Liver (tissue), 9 donors: ENCODE data around the gene ZNF330. TPM values are rescaled to one million over a fixed set of nuclear protein-coding genes. Genes with fewer than 3 reads are reported as not detected.

Experiments
- DNase-seq: peaks from one replicate; pipeline ENCODE4 v3.0.0-alpha.2; 2017; ENCODE audit warnings: low spot score
- H3K27ac ChIP-seq, 2 donors: one replicate each; pipeline ENCODE4 v1.7.0; 2013; ENCODE audit warnings: inconsistent platforms in 2 of 2, low read length in 2 of 2, control low read depth in 1 of 2, low read depth in 1 of 2, mild to moderate bottlenecking in 1 of 2
- H3K27me3 ChIP-seq, 4 donors: one replicate each; pipeline versions ENCODE4 v1.6.1 to v1.7.0; 2013; ENCODE audit warnings: low read length in 3 of 4, inconsistent platforms in 1 of 4, mild to moderate bottlenecking in 1 of 4, moderate library complexity in 1 of 4; ENCODE audit not compliant: control insufficient read depth in 4 of 4, insufficient read depth in 4 of 4
- H3K36me3 ChIP-seq, 4 donors: one replicate each; pipeline versions ENCODE4 v1.6.1 to v1.7.0; 2013; ENCODE audit warnings: low read length in 3 of 4, mild to moderate bottlenecking in 3 of 4, low read depth in 1 of 4, moderate library complexity in 1 of 4; ENCODE audit not compliant: control insufficient read depth in 4 of 4, insufficient read depth in 3 of 4
- H3K4me1 ChIP-seq, 4 donors: one replicate each; pipeline versions ENCODE4 v1.6.1 to v1.7.0; 2013; ENCODE audit warnings: low read length in 3 of 4, mild to moderate bottlenecking in 3 of 4, moderate library complexity in 1 of 4; ENCODE audit not compliant: control insufficient read depth in 4 of 4, insufficient read depth in 4 of 4
- H3K4me3 ChIP-seq, 3 donors: one replicate each; pipeline versions ENCODE4 v1.6.1 to v1.7.0; 2013; ENCODE audit warnings: low read length in 3 of 3, control low read depth in 1 of 3, low read depth in 1 of 3, mild to moderate bottlenecking in 1 of 3
- H3K9ac ChIP-seq, 2 donors: one replicate each; pipeline ENCODE4 v1.7.0; 2013; ENCODE audit warnings: low read length in 2 of 2, mild to moderate bottlenecking in 2 of 2, moderate library complexity in 2 of 2, control low read depth in 1 of 2, low read depth in 1 of 2
- H3K9me3 ChIP-seq, 4 donors: one replicate each; pipeline versions ENCODE4 v1.6.1 to v1.7.0; 2013; ENCODE audit warnings: low read length in 3 of 4; ENCODE audit not compliant: control insufficient read depth in 4 of 4
- CTCF ChIP-seq: fragments of 150-350 bp; IDR thresholded peaks from 2 replicates; pipeline ENCODE4 v1.5.1; 2017; ENCODE audit warnings: improper control_type of control experiment, low read depth, low read length; ENCODE audit not compliant: missing input control
- EGR1 ChIP-seq, 2 donors: IDR thresholded peaks; 2 replicates each; pipeline ENCODE4 v1.6.1; 2016 to 2018; ENCODE audit warnings: antibody characterized with exemption in 2 of 2, low read depth in 2 of 2
- FOXA1 ChIP-seq: IDR thresholded peaks from 2 replicates; pipeline ENCODE4 v1.6.1; 2016; ENCODE audit warnings: antibody characterized with exemption
- FOXA2 ChIP-seq: IDR thresholded peaks from 2 replicates; pipeline ENCODE4 v1.6.1; 2016; ENCODE audit warnings: antibody characterized with exemption
- GABPA ChIP-seq, 2 donors: IDR thresholded peaks in 1 of 2; conservative IDR thresholded peaks in 1 of 2; 2 replicates each; pipeline ENCODE4 v1.6.1; 2016; ENCODE audit warnings: antibody characterized with exemption in 2 of 2, mild to moderate bottlenecking in 1 of 2, moderate library complexity in 1 of 2
- HNF4A ChIP-seq, 2 donors: conservative IDR thresholded peaks; 2 replicates each; pipeline ENCODE4 v1.6.1; 2016; ENCODE audit warnings: antibody characterized with exemption in 2 of 2, mild to moderate bottlenecking in 2 of 2
- HNF4G ChIP-seq: IDR thresholded peaks from 2 replicates; pipeline ENCODE4 v1.6.1; 2016; ENCODE audit warnings: antibody characterized with exemption
- JUND ChIP-seq, 2 donors: IDR thresholded peaks; 2 replicates each; pipeline ENCODE4 v1.6.1; 2016; ENCODE audit warnings: antibody characterized with exemption in 2 of 2
- NR2F2 ChIP-seq: IDR thresholded peaks from 2 replicates; pipeline ENCODE4 v1.6.1; 2016; ENCODE audit warnings: antibody characterized with exemption
- RAD21 ChIP-seq, 2 donors: IDR thresholded peaks; 2 replicates each; pipeline ENCODE4 v1.6.1; 2016; ENCODE audit warnings: antibody characterized with exemption in 2 of 2, mild to moderate bottlenecking in 2 of 2
- RXRA ChIP-seq, 2 donors: IDR thresholded peaks; 2 replicates each; pipeline ENCODE4 v1.6.1; 2017 to 2018; ENCODE audit warnings: antibody characterized with exemption in 2 of 2, mild to moderate bottlenecking in 1 of 2
- SP1 ChIP-seq: IDR thresholded peaks from 2 replicates; pipeline ENCODE4 v1.6.1; 2018; ENCODE audit warnings: antibody characterized with exemption, mild to moderate bottlenecking
- TAF1 ChIP-seq: conservative IDR thresholded peaks from 2 replicates; pipeline ENCODE4 v1.6.1; 2016; ENCODE audit warnings: antibody characterized with exemption, mild to moderate bottlenecking
- YY1 ChIP-seq: IDR thresholded peaks from 2 replicates; pipeline ENCODE4 v1.6.1; 2016; ENCODE audit warnings: antibody characterized with exemption, mild to moderate bottlenecking
- WGBS: extraction: QIAGEN DNeasy Blood & Tissue Kit; methylation state at CpG from one replicate; pipeline ENCODE4 v1.1.7; 2013; 5-methylcytosine and 5-hydroxymethylcytosine counted together
- polyA plus RNA-seq, 2 donors: library from polyadenylated mRNA; stranded (reverse) in 1 of 2; unstranded in 1 of 2; fragments of 200-250 nt in 1 of 2; fragments of >200 nt in 1 of 2; fragmentation: Nextera tagmentation in 1 of 2; extraction: Ambion mirVana in 1 of 2; gene quantifications; one replicate each; pipeline versions ENCODE4 v1.2.1 to v1.2.3, GENCODE V29; 2013 to 2015
- total RNA-seq, 2 donors: library from RNA; depleted of rRNA; stranded (reverse); fragments of >200 nt; gene quantifications; one replicate each; pipeline ENCODE4 v1.2.3, GENCODE V29; 2014
- TF ChIP-seq, protein P1 (sequence below): IDR thresholded peaks from 2 replicates; pipeline ENCODE4 v1.6.1; 2016; ENCODE audit warnings: antibody characterized with exemption
- TF ChIP-seq, protein P2 (sequence below): IDR thresholded peaks from 2 replicates; pipeline ENCODE4 v1.6.1; 2016; ENCODE audit warnings: antibody characterized with exemption, mild to moderate bottlenecking
- TF ChIP-seq, protein P3 (sequence below): IDR thresholded peaks from 2 replicates; pipeline ENCODE4 v1.6.1; 2016; ENCODE audit warnings: antibody characterized with exemption
- TF ChIP-seq, protein P4 (sequence below): IDR thresholded peaks from 2 replicates; pipeline ENCODE4 v1.6.1; 2016; ENCODE audit warnings: antibody characterized with exemption
- donor health status: healthy.
- donor health status: healthy.
- donor health status: healthy.
- donor health status: healthy.
- donor health status: healthy.

ZNF330 gene
- 10 to 100 TPM; 11.7 to 19.2 TPM for total RNA-seq
- polyA plus RNA-seq = 10 to 100 TPM; 18.7 to 23.2 TPM

- Histone ChIP-seq H3K27ac (peak within 1 kb of the TSS; percentile 99), H3K27me3 (no peaks in the 10 kb centered on the region), H3K4me1 (peaks cover 0 to 20% (median 13%) of the 10 kb centered on the region in 4 donors), H3K9ac (peak within 1 kb of the TSS; percentile 98), H3K36me3 (peaks cover 0 to 20% (median 8%) of the 10 kb centered on the region in 4 donors), H3K9me3 (no peaks in the 10 kb centered on the region), H3K4me3 (peak within 1 kb of the TSS; percentile 62 to 97 (median 84))
- peak; percentile 96 for DNase-seq
- TF ChIP-seq, protein P1, sequence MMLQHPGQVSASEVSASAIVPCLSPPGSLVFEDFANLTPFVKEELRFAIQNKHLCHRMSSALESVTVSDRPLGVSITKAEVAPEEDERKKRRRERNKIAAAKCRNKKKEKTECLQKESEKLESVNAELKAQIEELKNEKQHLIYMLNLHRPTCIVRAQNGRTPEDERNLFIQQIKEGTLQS = no peak
- peak; percentile 48 for TF ChIP-seq SP1
- peak; percentile 71 to 84 for TF ChIP-seq EGR1 (IDR thresholded peaks at IDR 0.05; ENCODE audit: low read depth in 2 of 2)
- TF ChIP-seq, protein P2, sequence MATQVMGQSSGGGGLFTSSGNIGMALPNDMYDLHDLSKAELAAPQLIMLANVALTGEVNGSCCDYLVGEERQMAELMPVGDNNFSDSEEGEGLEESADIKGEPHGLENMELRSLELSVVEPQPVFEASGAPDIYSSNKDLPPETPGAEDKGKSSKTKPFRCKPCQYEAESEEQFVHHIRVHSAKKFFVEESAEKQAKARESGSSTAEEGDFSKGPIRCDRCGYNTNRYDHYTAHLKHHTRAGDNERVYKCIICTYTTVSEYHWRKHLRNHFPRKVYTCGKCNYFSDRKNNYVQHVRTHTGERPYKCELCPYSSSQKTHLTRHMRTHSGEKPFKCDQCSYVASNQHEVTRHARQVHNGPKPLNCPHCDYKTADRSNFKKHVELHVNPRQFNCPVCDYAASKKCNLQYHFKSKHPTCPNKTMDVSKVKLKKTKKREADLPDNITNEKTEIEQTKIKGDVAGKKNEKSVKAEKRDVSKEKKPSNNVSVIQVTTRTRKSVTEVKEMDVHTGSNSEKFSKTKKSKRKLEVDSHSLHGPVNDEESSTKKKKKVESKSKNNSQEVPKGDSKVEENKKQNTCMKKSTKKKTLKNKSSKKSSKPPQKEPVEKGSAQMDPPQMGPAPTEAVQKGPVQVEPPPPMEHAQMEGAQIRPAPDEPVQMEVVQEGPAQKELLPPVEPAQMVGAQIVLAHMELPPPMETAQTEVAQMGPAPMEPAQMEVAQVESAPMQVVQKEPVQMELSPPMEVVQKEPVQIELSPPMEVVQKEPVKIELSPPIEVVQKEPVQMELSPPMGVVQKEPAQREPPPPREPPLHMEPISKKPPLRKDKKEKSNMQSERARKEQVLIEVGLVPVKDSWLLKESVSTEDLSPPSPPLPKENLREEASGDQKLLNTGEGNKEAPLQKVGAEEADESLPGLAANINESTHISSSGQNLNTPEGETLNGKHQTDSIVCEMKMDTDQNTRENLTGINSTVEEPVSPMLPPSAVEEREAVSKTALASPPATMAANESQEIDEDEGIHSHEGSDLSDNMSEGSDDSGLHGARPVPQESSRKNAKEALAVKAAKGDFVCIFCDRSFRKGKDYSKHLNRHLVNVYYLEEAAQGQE = peak; percentile 29
- TF ChIP-seq FOXA2 = no peak
- TF ChIP-seq, protein P3, sequence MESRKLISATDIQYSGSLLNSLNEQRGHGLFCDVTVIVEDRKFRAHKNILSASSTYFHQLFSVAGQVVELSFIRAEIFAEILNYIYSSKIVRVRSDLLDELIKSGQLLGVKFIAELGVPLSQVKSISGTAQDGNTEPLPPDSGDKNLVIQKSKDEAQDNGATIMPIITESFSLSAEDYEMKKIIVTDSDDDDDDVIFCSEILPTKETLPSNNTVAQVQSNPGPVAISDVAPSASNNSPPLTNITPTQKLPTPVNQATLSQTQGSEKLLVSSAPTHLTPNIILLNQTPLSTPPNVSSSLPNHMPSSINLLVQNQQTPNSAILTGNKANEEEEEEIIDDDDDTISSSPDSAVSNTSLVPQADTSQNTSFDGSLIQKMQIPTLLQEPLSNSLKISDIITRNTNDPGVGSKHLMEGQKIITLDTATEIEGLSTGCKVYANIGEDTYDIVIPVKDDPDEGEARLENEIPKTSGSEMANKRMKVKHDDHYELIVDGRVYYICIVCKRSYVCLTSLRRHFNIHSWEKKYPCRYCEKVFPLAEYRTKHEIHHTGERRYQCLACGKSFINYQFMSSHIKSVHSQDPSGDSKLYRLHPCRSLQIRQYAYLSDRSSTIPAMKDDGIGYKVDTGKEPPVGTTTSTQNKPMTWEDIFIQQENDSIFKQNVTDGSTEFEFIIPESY = no peak
- TF ChIP-seq, protein P4, sequence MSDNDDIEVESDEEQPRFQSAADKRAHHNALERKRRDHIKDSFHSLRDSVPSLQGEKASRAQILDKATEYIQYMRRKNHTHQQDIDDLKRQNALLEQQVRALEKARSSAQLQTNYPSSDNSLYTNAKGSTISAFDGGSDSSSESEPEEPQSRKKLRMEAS = no peak
- peak; percentile 39 to 54 for TF ChIP-seq RXRA (IDR thresholded peaks at IDR 0.05)
- peak; percentile 71 for TF ChIP-seq TAF1
- no peak for TF ChIP-seq HNF4G
- peak; percentile 16 for TF ChIP-seq CTCF
- no peak for TF ChIP-seq FOXA1
- TF ChIP-seq YY1 = peak; percentile 77
- TF ChIP-seq JUND (IDR thresholded peaks at IDR 0.05) = peak; percentile 35 to 58
- TF ChIP-seq GABPA (IDR thresholded peaks at IDR 0.05 in 1 of 2, conservative IDR thresholded peaks at IDR 0.05 in 1 of 2) = peak; percentile 13 to 67
- TF ChIP-seq NR2F2 = no peak
- peak in 1 of 2 donors; percentile 26 for TF ChIP-seq HNF4A (conservative IDR thresholded peaks at IDR 0.05)
- peak; percentile 35 to 43 for TF ChIP-seq RAD21 (IDR thresholded peaks at IDR 0.05)
- WGBS = under 1% methylated on average over 57 of the region's 57 CpGs
Observed at GRCh38 chr4:141220691-141221659, at the start of gene ZNF330. ZNF330 (plus strand) TSS chr4:141220895; CDS start chr4:141222372, 1,477 bp downstream.
